Inflammatory macrophage (primary cell): ENCODE results near the gene METTL26.
A peak's percentile ranks its signal among the peaks of the same experiment; 100 is the strongest.

ENCODE experiments used
- DNase-seq, 2 donors: peaks; one replicate each; pipeline ENCODE4 v3.0.0-alpha.2; 2020 to 2022

METTL26 gene

DNA sequence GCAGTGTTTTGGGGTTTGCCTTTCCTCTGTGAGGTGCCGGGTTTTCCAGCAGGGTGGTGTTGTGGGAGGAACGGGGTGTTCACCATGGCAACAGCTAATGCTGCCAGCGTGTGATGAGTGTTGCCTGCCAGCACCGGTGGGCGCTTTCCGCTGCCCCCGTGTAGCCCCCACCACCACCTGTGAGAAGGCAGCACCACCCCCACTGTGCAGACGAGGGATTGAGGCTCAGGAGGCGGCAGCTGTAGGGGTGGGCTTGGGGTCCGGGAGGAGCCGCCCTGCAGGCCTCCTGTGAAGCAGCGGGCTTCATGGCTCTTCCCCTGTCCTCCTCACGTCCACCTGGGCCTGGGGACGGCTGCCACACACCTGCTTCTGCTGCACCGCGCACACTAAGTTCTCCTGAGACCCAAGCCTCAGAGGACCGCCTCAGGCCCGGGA is 41.0 kb downstream of the METTL26 start:
- no peak for DNase-seq

DNA sequence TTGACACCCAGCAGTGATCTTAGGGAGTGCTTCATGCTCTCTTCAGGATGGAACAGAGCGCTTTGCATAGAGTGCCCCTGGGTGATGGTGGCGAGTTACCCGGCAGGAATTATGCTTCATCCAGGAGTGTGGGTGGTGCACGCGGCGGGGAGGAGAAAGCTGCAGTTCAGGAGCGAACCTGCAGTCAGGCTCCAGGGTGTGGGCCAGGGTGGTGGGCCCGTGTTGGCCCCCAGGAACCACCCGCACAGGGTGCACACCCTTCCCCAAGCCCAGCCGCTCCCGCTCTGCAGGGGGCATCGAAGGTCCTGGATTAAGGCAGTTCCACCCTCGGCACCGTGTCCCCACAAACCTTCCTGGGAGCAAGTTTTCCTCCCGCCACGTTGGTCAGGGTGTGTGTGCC is 42.3 kb downstream of the METTL26 start:
- no peak for DNase-seq

DNA sequence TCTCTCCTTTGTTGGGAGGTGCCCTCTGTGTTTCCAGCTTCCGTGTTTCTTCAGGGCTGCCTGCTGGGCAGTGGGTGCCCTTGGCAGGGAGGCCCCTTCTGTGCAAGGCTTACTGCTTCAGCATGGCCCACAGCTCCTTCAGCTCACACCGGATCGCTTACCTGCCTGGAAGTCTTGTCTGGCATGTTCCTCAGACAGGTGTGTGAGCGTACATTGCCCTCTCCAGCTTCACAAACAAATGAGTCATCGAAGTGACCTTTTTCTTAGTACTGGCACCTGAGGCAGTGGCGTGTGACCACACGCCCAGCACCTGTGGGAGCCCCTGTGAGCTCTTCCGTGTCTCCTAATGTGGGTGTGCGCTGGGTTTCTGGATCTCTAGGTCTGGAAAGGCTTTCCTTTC is 42.7 kb downstream of the METTL26 start:
- DNase-seq, result no peak

DNA sequence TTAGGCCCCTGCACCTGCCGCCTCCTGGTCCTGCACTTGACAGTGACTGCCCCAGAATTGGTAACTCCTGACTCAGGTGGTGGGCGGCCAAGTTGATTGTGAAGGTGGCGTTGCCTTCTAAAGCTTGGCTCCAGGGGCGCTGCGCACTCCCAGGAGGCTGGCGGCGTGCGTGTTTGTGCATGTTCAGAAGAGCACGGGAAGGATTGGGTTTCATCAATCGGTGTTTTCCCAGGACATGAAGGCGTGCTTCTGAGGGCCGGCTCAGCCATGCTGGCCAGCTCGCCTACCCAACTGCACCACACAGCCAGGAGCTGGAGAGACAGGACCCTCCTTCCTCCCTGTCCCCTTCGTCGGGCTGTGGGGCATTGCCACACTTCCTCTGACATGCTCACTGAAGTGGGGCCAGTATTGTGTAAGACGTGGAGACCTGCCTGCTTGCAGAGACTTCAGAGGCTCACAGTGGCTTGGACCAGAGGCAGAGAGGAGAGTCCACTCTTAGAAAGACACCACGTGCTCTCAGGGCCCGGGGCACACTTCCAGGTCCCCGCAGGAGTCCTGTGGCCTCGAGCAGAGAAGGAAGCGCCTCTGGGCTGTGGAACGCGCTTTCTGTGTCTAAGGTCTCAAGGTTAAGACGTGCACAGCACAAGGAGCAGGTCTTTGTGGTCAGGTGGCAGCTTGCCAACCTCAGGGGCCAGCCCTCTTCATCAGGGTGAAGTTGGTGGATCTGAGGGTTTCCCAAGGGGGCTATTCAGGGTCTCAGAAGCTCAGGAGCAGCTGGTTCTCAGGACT is 43.4 kb downstream of the METTL26 start:
- DNase-seq, result peak; percentile 74 to 77

DNA sequence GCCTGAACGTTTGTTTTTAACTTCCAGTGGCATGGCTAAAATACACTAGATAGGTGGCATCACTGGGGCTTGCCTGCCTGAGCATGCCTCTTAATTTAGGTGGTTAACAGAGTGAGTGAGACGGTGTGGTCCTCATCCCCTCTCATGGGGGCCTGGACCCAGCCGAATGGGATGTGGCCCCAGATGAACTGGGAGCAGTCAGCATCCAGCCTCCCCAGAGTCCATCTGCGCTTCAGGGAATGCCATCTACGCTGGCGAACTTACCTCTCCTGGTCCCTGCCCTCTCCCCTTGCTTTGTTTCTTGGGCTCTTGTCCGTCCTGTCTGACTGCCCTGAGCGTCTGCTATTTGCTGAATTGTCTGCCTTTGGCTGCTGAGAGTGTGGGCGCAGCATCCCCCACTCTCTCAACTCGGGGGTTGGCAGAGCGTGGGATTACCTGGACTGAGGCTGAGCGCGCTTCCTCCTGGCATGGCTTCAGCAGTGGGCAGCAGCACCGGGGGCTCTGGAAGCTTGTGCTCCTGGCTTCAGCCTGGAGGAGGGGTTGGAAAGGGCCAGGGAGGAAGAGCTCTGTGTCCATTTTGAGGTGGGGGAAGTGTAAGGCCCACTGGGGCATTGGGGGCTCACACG is 44.1 kb downstream of the METTL26 start:
- no peak for DNase-seq

DNA sequence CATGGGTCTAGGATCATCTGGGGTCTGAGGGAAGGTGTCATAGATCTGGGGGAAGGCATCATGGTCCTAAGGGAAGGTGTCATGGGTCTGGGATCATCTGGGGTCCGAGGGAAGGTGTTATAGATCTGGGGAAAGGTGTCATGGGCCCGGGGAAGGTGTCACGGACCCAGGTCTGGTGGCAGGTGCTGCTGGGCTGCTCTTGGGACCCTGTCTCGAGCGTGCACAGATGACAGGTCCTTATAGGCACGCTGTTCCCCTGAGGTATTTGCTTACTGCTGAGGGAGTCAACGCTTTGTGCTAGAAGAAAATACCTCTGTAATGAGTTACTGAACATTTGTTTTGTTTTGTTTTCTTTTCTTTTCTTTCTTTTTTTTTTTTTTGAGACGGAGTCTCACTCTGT is 44.9 kb downstream of the METTL26 start:
- DNase-seq, result no peak

GRCh38 chr16:590815-591200 is 45.3 kb downstream of the METTL26 start:
- DNase-seq, result no peak

DNA sequence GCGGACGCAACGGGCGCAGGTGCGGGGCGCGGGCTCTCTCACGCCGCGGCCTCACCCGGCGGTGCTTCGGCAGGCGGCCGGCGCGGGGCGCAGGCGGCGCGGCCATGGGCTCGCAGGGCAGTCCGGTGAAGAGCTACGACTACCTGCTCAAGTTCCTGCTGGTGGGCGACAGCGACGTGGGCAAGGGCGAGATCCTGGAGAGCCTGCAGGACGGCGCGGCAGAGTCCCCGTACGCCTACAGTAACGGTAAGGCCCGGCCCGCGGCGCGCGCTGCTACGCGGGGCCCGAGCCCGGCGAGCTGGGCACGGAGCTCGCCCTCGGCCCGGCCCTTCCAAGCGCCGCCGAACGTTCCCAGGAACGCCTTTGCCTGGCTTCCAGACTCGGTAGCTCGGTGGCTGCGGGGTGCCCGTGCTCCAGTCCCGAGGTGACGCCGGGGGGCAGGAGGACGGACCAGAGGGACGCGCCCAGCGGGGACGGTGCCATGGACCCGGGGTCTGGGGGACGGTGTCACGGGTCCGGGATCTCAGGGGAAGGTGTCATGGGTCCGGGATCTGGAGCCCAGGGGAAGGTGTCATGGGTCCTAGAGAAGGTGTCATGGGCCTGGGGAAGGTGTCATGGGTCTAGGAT is 45.8 kb downstream of the METTL26 start:
- DNase-seq, result peak in 1 of 2 donors; percentile 4

DNA sequence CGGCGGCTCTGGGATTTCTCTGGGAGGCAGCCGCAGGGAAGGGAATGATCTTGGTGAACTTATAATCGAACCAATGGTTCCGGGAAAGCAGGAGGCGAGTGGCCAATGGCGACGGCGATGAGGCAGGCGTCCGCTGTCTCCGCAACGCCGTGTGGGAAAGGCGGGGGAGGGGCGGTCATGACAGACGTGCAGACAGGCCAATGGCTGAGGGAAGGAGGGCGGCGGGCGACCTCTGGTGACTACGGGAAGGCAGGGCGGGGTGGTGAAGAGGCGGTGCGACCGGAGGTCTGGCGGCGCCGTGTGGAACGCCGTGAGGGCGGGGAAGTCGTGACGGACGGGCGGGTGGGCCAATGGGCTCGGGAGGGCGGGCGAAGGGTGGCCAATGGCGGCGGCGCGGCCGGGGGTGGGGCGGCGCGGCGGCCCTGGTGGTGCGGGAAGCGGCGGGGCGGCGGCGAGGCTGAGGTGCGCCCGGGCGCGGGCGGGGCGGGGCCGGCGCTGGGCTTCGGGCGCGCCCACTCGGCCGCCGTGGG is 46.4 kb downstream of the METTL26 start, which contains the start of gene RAB40C:
TSS of gene RAB40C (plus strand) at position 409 of the 530 bp plus-strand sequence. CDS start 226 bp downstream, outside the sequence.
- peak; percentile 97 to 98 for DNase-seq

DNA sequence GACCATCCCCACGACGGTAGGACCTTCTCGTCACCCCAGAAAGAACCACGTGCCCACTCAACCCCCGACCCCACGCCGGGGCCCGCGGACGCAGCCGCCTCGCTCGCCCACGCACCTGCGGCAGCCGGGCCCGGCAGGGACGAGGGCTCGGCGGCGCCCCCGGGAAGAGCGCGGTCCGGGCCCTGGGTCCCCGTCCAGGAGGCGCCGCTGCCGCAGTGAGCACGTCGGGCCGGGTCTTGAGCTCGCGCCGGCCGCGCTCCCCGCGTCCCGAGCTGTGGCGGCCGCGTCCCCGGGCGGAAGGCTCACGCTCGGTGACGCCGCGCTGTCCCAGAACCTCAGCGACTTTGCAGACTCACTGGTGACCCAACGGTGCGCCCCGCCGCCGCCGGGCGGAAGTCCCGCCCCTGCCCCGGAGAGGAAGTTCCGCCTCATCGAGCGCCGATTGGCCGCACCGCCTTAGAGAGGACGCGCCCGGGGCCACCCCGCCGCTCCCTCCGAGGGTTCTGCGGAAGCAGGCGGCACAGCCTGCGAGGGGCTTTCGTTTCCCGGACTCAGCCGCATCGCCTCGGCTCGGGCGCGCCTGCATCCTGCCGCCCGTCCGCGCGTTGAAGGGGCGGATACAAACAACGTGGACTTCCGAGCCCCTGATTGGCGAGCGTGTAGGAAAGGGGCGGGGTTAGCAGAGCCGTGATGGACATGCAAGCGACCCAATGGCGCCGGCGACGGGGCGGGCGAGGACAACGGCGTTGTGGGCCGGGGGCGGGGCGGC is 47.0 kb downstream of the METTL26 start:
- DNase-seq, result peak; percentile 94 to 96

DNA sequence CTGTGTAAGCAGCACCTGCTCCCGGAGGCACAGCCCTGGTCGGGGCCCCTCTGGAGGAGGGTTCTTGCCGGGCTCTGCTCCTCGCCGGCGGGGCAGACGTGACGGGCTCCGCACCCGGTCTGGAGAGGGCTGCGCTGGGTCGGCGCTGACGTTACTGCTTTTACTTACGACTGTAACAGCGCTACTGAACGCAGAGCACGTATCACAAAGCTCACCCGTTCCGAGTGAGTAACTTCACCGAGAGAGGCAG is 47.5 kb downstream of the METTL26 start:
- no peak for DNase-seq

- DNase-seq, result no peak
These were observed 49.2 kb downstream of the METTL26 start for GRCh38 chr16:586645-587590.

DNA sequence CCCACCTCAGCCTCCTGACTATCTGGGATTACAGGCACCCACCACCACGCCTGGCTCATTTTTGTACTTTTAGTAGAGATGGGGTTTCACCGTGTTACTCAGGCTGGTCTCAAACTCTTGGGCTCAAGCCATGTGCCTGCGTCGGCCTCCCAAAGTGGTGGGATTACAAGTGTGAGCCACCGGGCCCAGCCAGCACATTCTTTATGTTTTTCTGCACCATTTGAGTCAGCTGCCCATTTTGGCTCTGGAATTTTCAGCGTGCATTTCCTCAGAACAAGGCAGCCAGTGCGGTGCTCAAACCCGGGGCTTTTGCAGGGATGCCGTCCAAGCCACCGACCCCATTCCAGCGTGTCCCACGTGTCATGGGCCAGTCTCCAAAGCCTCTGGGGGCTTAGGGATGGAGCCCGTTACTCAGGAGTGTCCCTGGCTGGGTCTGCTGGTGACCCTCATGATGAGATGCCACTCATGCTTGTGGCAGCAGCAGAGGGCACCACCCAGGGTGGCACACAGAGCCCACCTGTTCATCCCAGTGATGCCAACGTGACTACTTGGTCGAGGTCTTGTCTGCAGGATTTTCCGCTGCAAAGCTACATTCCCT is 50.0 kb downstream of the METTL26 start:
- no peak for DNase-seq

GRCh38 chr16:585351-585750 is 50.8 kb downstream of the METTL26 start:
- DNase-seq, result no peak
